Right ventricle myocardium inferior (tissue), 1 donor: ENCODE measurements around the gene CCDC85A. TPM values are rescaled to one million over a fixed set of nuclear protein-coding genes. Genes with fewer than 3 reads are reported as not detected.

Source experiments
- ATAC-seq: fragments of 200-7000 bp; cut with Tn5 transposase; one replicate; pipeline ENCODE4 v1.9.1; 2020; ENCODE audit warnings: mild to moderate bottlenecking, moderate library complexity
- DNase-seq: peaks from one replicate; pipeline ENCODE4 v3.0.0; 2021; ENCODE audit errors: missing footprints
- intact Hi-C: fragments of 100-400 bp; cut with DNase I; formaldehyde crosslinking; loops from one replicate; pipeline ENCODE4 v1.11.0; 2022
- total RNA-seq: library from RNA; stranded (reverse); fragmentation: NEBNext Ultra II Directional; extraction: Animal tissue kit (Norgen Biotek cat#: 25700); gene quantifications from one replicate; pipeline ENCODE4 v1.2.1, GENCODE V29; 2021
- donor health status: DM: no; HTN: yes; CAD: no; lungs with severe emphysema.

Gene CCDC85A
- total RNA-seq, 1 donor from 2014 or later: 5.3 TPM

- DNase-seq (no peak), ATAC-seq (no peak)
- intact Hi-C loops: loop anchor here (1.0 to 2.0 kb wide), 2 partner anchors 130 to 563 kb away; no protein-coding TSS in a partner anchor
These were observed 1.8 kb downstream of the CCDC85A start for GRCh38 chr2:56185582-56186046.

- ATAC-seq: peak; percentile 44
- intact Hi-C loops: no loop called here
- no peak for DNase-seq
These were observed 7.8 kb downstream of the CCDC85A start for GRCh38 chr2:56191617-56192016.

GRCh38 chr2:56192664-56193305 is 9.0 kb downstream of the CCDC85A start:
- intact Hi-C loops: no loop called here
- ATAC-seq: no peak
- DNase-seq: peak; percentile 67

GRCh38 chr2:56195563-56195962 is 11.8 kb downstream of the CCDC85A start:
- DNase-seq (no peak), ATAC-seq (no peak)
- intact Hi-C loops: no loop called here

GRCh38 chr2:56197816-56198215 is 14.0 kb downstream of the CCDC85A start:
- DNase-seq (no peak), ATAC-seq (no peak)
- intact Hi-C loops: no loop called here

- ATAC-seq (no peak), DNase-seq (no peak)
- intact Hi-C loops: no loop called here
These were observed 15.1 kb downstream of the CCDC85A start for GRCh38 chr2:56198936-56199335.

- ATAC-seq (no peak), DNase-seq (no peak)
- intact Hi-C loops: no loop called here
These were observed 15.7 kb downstream of the CCDC85A start for GRCh38 chr2:56199492-56199891.

GRCh38 chr2:56202381-56203121 is 18.8 kb downstream of the CCDC85A start:
- no peak for DNase-seq
- intact Hi-C loops: no loop called here
- no peak for ATAC-seq

- DNase-seq: no peak
- intact Hi-C loops: no loop called here
- ATAC-seq: no peak
These were observed 20.8 kb downstream of the CCDC85A start for GRCh38 chr2:56204556-56204955.

- intact Hi-C loops: no loop called here
- ATAC-seq: no peak
- no peak for DNase-seq
These were observed 22.5 kb downstream of the CCDC85A start for GRCh38 chr2:56206250-56206649.

- ATAC-seq: no peak
- DNase-seq: no peak
- intact Hi-C loops: no loop called here
These were observed 24.0 kb downstream of the CCDC85A start for GRCh38 chr2:56207760-56208159.

GRCh38 chr2:56208380-56208779 is 24.6 kb downstream of the CCDC85A start:
- intact Hi-C loops: no loop called here
- no peak for DNase-seq
- ATAC-seq: no peak

GRCh38 chr2:56209701-56210100 is 25.9 kb downstream of the CCDC85A start:
- intact Hi-C loops: no loop called here
- DNase-seq: no peak
- no peak for ATAC-seq

- no peak for ATAC-seq
- intact Hi-C loops: no loop called here
These were observed 26.5 kb downstream of the CCDC85A start for GRCh38 chr2:56210291-56210690.

GRCh38 chr2:56211048-56211447 is 27.3 kb downstream of the CCDC85A start:
- ATAC-seq: no peak

More at GRCh38 chr2:56210291-56210690, 26.5 kb downstream of the CCDC85A start:
- DNase-seq: no peak

GRCh38 chr2:56215911-56216310 is 32.1 kb downstream of the CCDC85A start:
- DNase-seq (no peak), ATAC-seq (no peak)
- intact Hi-C loops: no loop called here

More at GRCh38 chr2:56211048-56211447, 27.3 kb downstream of the CCDC85A start:
- intact Hi-C loops: no loop called here
- DNase-seq: no peak

GRCh38 chr2:56217106-56217505 is 33.3 kb downstream of the CCDC85A start:
- ATAC-seq: no peak
- intact Hi-C loops: no loop called here
- DNase-seq: no peak

GRCh38 chr2:56222481-56222880 is 38.7 kb downstream of the CCDC85A start:
- intact Hi-C loops: no loop called here
- no peak for ATAC-seq
- DNase-seq: no peak

- no peak for DNase-seq
- ATAC-seq: no peak
- intact Hi-C loops: no loop called here
These were observed 40.5 kb downstream of the CCDC85A start for GRCh38 chr2:56224316-56224715.

- DNase-seq (no peak), ATAC-seq (no peak)
- intact Hi-C loops: no loop called here
These were observed 44.0 kb downstream of the CCDC85A start for GRCh38 chr2:56227811-56228210.
